ENCODE measurements around the gene GPR33. TPM values are rescaled to one million over a fixed set of nuclear protein-coding genes. Genes with fewer than 3 reads are reported as not detected.

The GPR33 gene
- total RNA-seq, 1 experiment from 2014 or later: not detected

DNA sequence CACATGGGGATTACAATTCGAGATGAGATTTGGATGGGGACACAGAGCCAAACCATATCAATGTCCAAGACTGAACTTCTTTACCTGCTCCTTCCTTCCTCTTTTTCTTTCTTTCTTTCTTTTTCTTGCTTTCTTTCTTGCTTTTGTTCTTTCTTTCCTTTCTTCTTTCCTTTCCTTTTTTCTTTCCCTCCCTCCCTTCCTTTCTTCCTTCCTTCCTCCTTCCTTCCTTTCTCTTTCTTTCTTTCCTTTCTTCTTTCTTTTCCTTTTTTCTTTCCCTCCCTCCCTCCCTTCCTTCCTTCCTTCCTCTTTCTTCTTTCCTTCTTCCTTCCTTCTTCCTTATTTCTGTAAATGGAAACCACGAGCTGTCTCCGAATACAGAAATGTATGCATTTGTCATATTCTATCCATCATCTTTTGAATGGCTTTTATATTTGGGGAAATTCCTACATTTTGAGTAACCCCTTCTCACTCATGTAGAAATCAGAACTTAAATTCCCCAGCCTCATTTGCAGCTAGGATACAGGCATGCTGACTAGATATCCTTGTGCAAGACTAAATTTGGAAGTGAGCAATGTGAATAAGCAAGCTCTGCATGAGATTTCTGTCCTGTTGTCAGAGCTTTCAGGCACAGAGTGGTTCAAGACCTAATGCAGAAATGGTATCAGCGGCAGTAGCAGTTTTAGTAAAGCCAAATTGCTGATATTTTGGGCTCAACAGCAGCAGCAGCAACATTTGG is 11.5 kb downstream of the GPR33 start:
- Histone ChIP-seq H4K20me1 (ENCODE audit: control insufficient read depth, insufficient read depth, insufficient read length) (no peaks in the 10 kb centered on the region), H3K27ac (ENCODE audit: insufficient read length, low read depth, low read length) (no peak overlapping the region), H3T11ph (ENCODE audit: low read length) (no peak overlapping the region), H3K4me2 (ENCODE audit: insufficient read depth, insufficient read length, low read length) (no peak overlapping the region), H2BK12ac (ENCODE audit: insufficient read length, low read depth, low read length) (no peak overlapping the region), H3K27me3 (ENCODE audit: insufficient read depth, low read length) (no peaks in the 10 kb centered on the region), H3K18ac (ENCODE audit: insufficient read length, low read depth, low read length) (no peak overlapping the region), H3K79me2 (ENCODE audit: insufficient read depth, low read length) (no peaks in the 10 kb centered on the region), H2BK5ac (ENCODE audit: insufficient read length, low read length) (no peak overlapping the region), H2BK20ac (ENCODE audit: low read depth, low read length, poor library complexity, severe bottlenecking) (no peak overlapping the region), H3K14ac (ENCODE audit: insufficient read depth, low read length) (no peak overlapping the region), H2AK5ac (ENCODE audit: insufficient read length, low read length) (no peak overlapping the region), H3K23me2 (ENCODE audit: insufficient read length, low read depth, low read length, poor library complexity, severe bottlenecking) (no peaks in the 10 kb centered on the region), H2AFZ (ENCODE audit: low read length) (peak overlapping the region; percentile 40), H3K4ac (ENCODE audit: low read depth, low read length) (no peak overlapping the region), H4K8ac (replicated peaks; ENCODE audit: insufficient read length, low read depth, low read length) (no peak overlapping the region), H3K9me3 (ENCODE audit: control insufficient read depth, low read depth, low read length) (no peaks in the 10 kb centered on the region), H4K5ac (ENCODE audit: insufficient read length, low read depth, low read length) (no peak overlapping the region), H3K79me1 (ENCODE audit: insufficient read depth, low read depth, low read length, poor library complexity, severe bottlenecking) (no peaks in the 10 kb centered on the region), H3K9ac (ENCODE audit: extremely low read depth, insufficient read length, low read length) (no peak overlapping the region), H2BK15ac (ENCODE audit: low read depth, low read length) (no peak overlapping the region), H3K23ac (ENCODE audit: insufficient read length, low read depth, low read length) (no peak overlapping the region), H3K56ac (ENCODE audit: insufficient read length, low read depth, low read length) (no peak overlapping the region), H3K4me1 (ENCODE audit: insufficient read depth, low read length) (no peaks in the 10 kb centered on the region), H2BK120ac (ENCODE audit: low read depth, low read length, poor library complexity, severe bottlenecking) (no peak overlapping the region), H4K91ac (ENCODE audit: insufficient read length, low read depth, low read length) (no peak overlapping the region)
- Mint-ChIP-seq H3K9me3 (peaks cover 10 to 15% of the 10 kb centered on the region in 2 experiments), H3K4me1 (no peaks in the 10 kb centered on the region), H3K36me3 (ENCODE audit: insufficient read depth in 1 of 3, low read depth in 3 of 3) (peaks cover 3 to 11% (median 9%) of the 10 kb centered on the region in 3 experiments; a peak in 4 of 7 replicates), H3K27me3 (ENCODE audit: low read depth) (peaks cover 2% of the 10 kb centered on the region; the same call in 1 of the 2 replicates), H3K27ac (no peak overlapping the region), H3K4me3 (no peak overlapping the region)
- WGBS (ENCODE audit: extremely low coverage, insufficient read length, low lambda C conversion rate): no CpG with 5 or more reads among the region's 4 CpGs
- DNase-seq: no peak
- TF ChIP-seq, protein P1, sequence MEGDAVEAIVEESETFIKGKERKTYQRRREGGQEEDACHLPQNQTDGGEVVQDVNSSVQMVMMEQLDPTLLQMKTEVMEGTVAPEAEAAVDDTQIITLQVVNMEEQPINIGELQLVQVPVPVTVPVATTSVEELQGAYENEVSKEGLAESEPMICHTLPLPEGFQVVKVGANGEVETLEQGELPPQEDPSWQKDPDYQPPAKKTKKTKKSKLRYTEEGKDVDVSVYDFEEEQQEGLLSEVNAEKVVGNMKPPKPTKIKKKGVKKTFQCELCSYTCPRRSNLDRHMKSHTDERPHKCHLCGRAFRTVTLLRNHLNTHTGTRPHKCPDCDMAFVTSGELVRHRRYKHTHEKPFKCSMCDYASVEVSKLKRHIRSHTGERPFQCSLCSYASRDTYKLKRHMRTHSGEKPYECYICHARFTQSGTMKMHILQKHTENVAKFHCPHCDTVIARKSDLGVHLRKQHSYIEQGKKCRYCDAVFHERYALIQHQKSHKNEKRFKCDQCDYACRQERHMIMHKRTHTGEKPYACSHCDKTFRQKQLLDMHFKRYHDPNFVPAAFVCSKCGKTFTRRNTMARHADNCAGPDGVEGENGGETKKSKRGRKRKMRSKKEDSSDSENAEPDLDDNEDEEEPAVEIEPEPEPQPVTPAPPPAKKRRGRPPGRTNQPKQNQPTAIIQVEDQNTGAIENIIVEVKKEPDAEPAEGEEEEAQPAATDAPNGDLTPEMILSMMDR (conservative IDR thresholded peaks at IDR 0.05): no peak
